ENCODE data around the gene THOC5. TPM values are rescaled to one million over a fixed set of nuclear protein-coding genes. Genes with fewer than 3 reads are reported as not detected.
"Not testable (repeated sequence)": the region's sequence is repeated elsewhere in the genome, so short reads cannot be mapped to it uniquely, and the experiment has no call there.

The THOC5 gene
- total RNA-seq, result 10 to 100 TPM; 69.2 to 69.7 (median 69.5) TPM

GRCh38 chr22:29553351-29554224 is at the start of gene THOC5:
Gene THOC5 (minus strand): TSS chr22:29553757. CDS start chr22:29549147, 4,610 bp downstream.
- peak; percentile 98 for ATAC-seq

GRCh38 chr22:29598684-29599020 is 45.1 kb upstream of the THOC5 start:
- H3K4me3 Mint-ChIP-seq, result no peak overlapping the region
- H3K36me3 Mint-ChIP-seq (ENCODE audit: insufficient read depth), result no peaks in the 10 kb centered on the region
- no peak for ATAC-seq
- DNase-seq, result no peak
- no peaks in the 10 kb centered on the region for H3K9me3 Mint-ChIP-seq
- H3K4me1 Mint-ChIP-seq (ENCODE audit: low read depth), result peaks cover 2% of the 10 kb centered on the region
- H3K27me3 Mint-ChIP-seq (ENCODE audit: low read depth), result no peaks in the 10 kb centered on the region

More at GRCh38 chr22:29553351-29554224, at the start of gene THOC5:
- DNase-seq, result peak; percentile 84
- H3K9me3 Mint-ChIP-seq, result no peaks in the 10 kb centered on the region
- H3K27me3 Mint-ChIP-seq (ENCODE audit: low read depth), result no peaks in the 10 kb centered on the region
- H3K4me3 Mint-ChIP-seq, result peak within 1 kb of the TSS; percentile 91
- peaks cover 17% of the 10 kb centered on the region for H3K36me3 Mint-ChIP-seq (ENCODE audit: insufficient read depth)
- H3K4me1 Mint-ChIP-seq (ENCODE audit: low read depth), result peaks cover 26% of the 10 kb centered on the region

- not testable (repeated sequence) for H3K9me3 Mint-ChIP-seq; ATAC-seq; H3K36me3 Mint-ChIP-seq (ENCODE audit: insufficient read depth); DNase-seq; H3K4me3 Mint-ChIP-seq; H3K4me1 Mint-ChIP-seq (ENCODE audit: low read depth); H3K27me3 Mint-ChIP-seq (ENCODE audit: low read depth)
Measured at GRCh38 chr22:29597871-29598683, 44.5 kb upstream of the THOC5 start.

GRCh38 chr22:29596408-29596807 is 42.9 kb upstream of the THOC5 start:
- no peak for ATAC-seq
- no peak for DNase-seq
- Mint-ChIP-seq H3K4me3 (no peak overlapping the region), H3K9me3 (no peaks in the 10 kb centered on the region), H3K27me3 (ENCODE audit: low read depth) (no peaks in the 10 kb centered on the region), H3K36me3 (ENCODE audit: insufficient read depth) (no peaks in the 10 kb centered on the region), H3K4me1 (ENCODE audit: low read depth) (no peaks in the 10 kb centered on the region)

GRCh38 chr22:29594447-29594846 is 40.9 kb upstream of the THOC5 start:
- H3K4me3 Mint-ChIP-seq; H3K27me3 Mint-ChIP-seq (ENCODE audit: low read depth); H3K9me3 Mint-ChIP-seq; DNase-seq; ATAC-seq; H3K36me3 Mint-ChIP-seq (ENCODE audit: insufficient read depth); H3K4me1 Mint-ChIP-seq (ENCODE audit: low read depth): not testable (repeated sequence)

- no peak overlapping the region for H3K4me3 Mint-ChIP-seq
- no peaks in the 10 kb centered on the region for H3K9me3 Mint-ChIP-seq
- no peaks in the 10 kb centered on the region for H3K27me3 Mint-ChIP-seq (ENCODE audit: low read depth)
- peaks cover 7% of the 10 kb centered on the region for H3K4me1 Mint-ChIP-seq (ENCODE audit: low read depth)
- no peaks in the 10 kb centered on the region for H3K36me3 Mint-ChIP-seq (ENCODE audit: insufficient read depth)
- DNase-seq (no peak), ATAC-seq (no peak)
Measured at GRCh38 chr22:29593923-29594322, 40.4 kb upstream of the THOC5 start.

GRCh38 chr22:29587938-29588699 is 34.6 kb upstream of the THOC5 start:
- no peak overlapping the region for H3K4me3 Mint-ChIP-seq
- H3K36me3 Mint-ChIP-seq (ENCODE audit: insufficient read depth), result no peaks in the 10 kb centered on the region
- H3K4me1 Mint-ChIP-seq (ENCODE audit: low read depth), result peaks cover 7% of the 10 kb centered on the region
- peak in 1 of 2 donors; percentile 27 for ATAC-seq
- no peaks in the 10 kb centered on the region for H3K9me3 Mint-ChIP-seq
- DNase-seq, result no peak
- no peaks in the 10 kb centered on the region for H3K27me3 Mint-ChIP-seq (ENCODE audit: low read depth)

GRCh38 chr22:29586193-29586705 is 32.7 kb upstream of the THOC5 start:
- H3K4me1 Mint-ChIP-seq (ENCODE audit: low read depth), result peaks cover 12% of the 10 kb centered on the region
- not testable (repeated sequence) for ATAC-seq; H3K36me3 Mint-ChIP-seq (ENCODE audit: insufficient read depth); H3K27me3 Mint-ChIP-seq (ENCODE audit: low read depth); DNase-seq; H3K4me3 Mint-ChIP-seq; H3K9me3 Mint-ChIP-seq

GRCh38 chr22:29584975-29585374 is 31.4 kb upstream of the THOC5 start:
- H3K4me3 Mint-ChIP-seq, result no peak overlapping the region
- H3K9me3 Mint-ChIP-seq, result no peaks in the 10 kb centered on the region
- peaks cover 11% of the 10 kb centered on the region for H3K4me1 Mint-ChIP-seq (ENCODE audit: low read depth)
- no peaks in the 10 kb centered on the region for H3K27me3 Mint-ChIP-seq (ENCODE audit: low read depth)
- ATAC-seq (no peak), DNase-seq (no peak)
- no peaks in the 10 kb centered on the region for H3K36me3 Mint-ChIP-seq (ENCODE audit: insufficient read depth)

- no peaks in the 10 kb centered on the region for H3K27me3 Mint-ChIP-seq (ENCODE audit: low read depth)
- no peak for ATAC-seq
- peak overlapping the region; percentile 89 for H3K4me3 Mint-ChIP-seq
- no peaks in the 10 kb centered on the region for H3K9me3 Mint-ChIP-seq
- no peaks in the 10 kb centered on the region for H3K36me3 Mint-ChIP-seq (ENCODE audit: insufficient read depth)
- no peak for DNase-seq
- peaks cover 11% of the 10 kb centered on the region for H3K4me1 Mint-ChIP-seq (ENCODE audit: low read depth)
Measured at GRCh38 chr22:29581799-29582198, 28.2 kb upstream of the THOC5 start.

GRCh38 chr22:29580200-29580810 is 26.7 kb upstream of the THOC5 start:
- DNase-seq, result no peak

GRCh38 chr22:29578462-29579200 is 25.1 kb upstream of the THOC5 start:
- ATAC-seq, result no peak
- no peaks in the 10 kb centered on the region for H3K36me3 Mint-ChIP-seq (ENCODE audit: insufficient read depth)
- H3K27me3 Mint-ChIP-seq (ENCODE audit: low read depth), result no peaks in the 10 kb centered on the region
- no peak for DNase-seq
- H3K4me3 Mint-ChIP-seq, result no peak overlapping the region
- H3K4me1 Mint-ChIP-seq (ENCODE audit: low read depth), result peaks cover 11% of the 10 kb centered on the region
- no peaks in the 10 kb centered on the region for H3K9me3 Mint-ChIP-seq

More at GRCh38 chr22:29580200-29580810, 26.7 kb upstream of the THOC5 start:
- Mint-ChIP-seq H3K4me1 (ENCODE audit: low read depth) (peaks cover 11% of the 10 kb centered on the region), H3K36me3 (ENCODE audit: insufficient read depth) (no peaks in the 10 kb centered on the region), H3K27me3 (ENCODE audit: low read depth) (no peaks in the 10 kb centered on the region), H3K9me3 (no peaks in the 10 kb centered on the region), H3K4me3 (peak overlapping the region; percentile 89)
- ATAC-seq, result peak; percentile 3 to 7

- no peaks in the 10 kb centered on the region for H3K27me3 Mint-ChIP-seq (ENCODE audit: low read depth)
- no peak overlapping the region for H3K4me3 Mint-ChIP-seq
- H3K36me3 Mint-ChIP-seq (ENCODE audit: insufficient read depth), result no peaks in the 10 kb centered on the region
- no peaks in the 10 kb centered on the region for H3K9me3 Mint-ChIP-seq
- DNase-seq, result no peak
- ATAC-seq, result no peak
- peaks cover 1% of the 10 kb centered on the region for H3K4me1 Mint-ChIP-seq (ENCODE audit: low read depth)
Measured at GRCh38 chr22:29574762-29575450, 21.3 kb upstream of the THOC5 start.

All from activated T-cell treated with anti-CD3 and anti-CD28 coated beads, Interleukin-2, amount 50 U/mL, for 4 hours (primary cell).